Hepatocyte (in vitro differentiated cells): ENCODE results near the gene HTR2B. TPM values are rescaled to one million over a fixed set of nuclear protein-coding genes. Genes with fewer than 3 reads are reported as not detected.
A peak's percentile ranks its signal among the peaks of the same experiment; 100 is the strongest.

Experiments
- DNase-seq: peaks from one replicate; pipeline ENCODE4 v3.0.0-alpha.2; 2016; ENCODE audit warnings: low spot score
- H2AFZ ChIP-seq: fragments of 200-600 bp; sonication (generic); 2 replicates; pipeline ENCODE4 v1.6.0; 2016; ENCODE audit warnings: antibody characterized with exemption, mild to moderate bottlenecking
- H3K27ac ChIP-seq: fragments of 200-600 bp; sonication (generic); 2 replicates; pipeline ENCODE4 v1.5.1; 2016; ENCODE audit warnings: mild to moderate bottlenecking
- H3K27me3 ChIP-seq: fragments of 200-600 bp; sonication (generic); 2 replicates; pipeline ENCODE4 v1.6.1; 2016
- H3K36me3 ChIP-seq: fragments of 200-600 bp; sonication (generic); replicated peaks from 2 replicates; pipeline ENCODE4 v1.5.1; 2016; ENCODE audit warnings: low read depth; ENCODE audit not compliant: insufficient read depth
- H3K4me1 ChIP-seq: fragments of 200-600 bp; sonication (generic); 2 replicates; pipeline ENCODE4 v1.5.1; 2016; ENCODE audit warnings: mild to moderate bottlenecking, moderate library complexity; ENCODE audit not compliant: insufficient read depth
- H3K4me2 ChIP-seq: fragments of 200-600 bp; sonication (generic); 2 replicates; pipeline ENCODE4 v1.6.0; 2016
- H3K4me3 ChIP-seq: fragments of 200-600 bp; sonication (generic); 2 replicates; pipeline ENCODE4 v1.5.1; 2016; ENCODE audit warnings: mild to moderate bottlenecking
- H3K79me2 ChIP-seq: fragments of 200-600 bp; sonication (generic); 2 replicates; pipeline ENCODE4 v1.6.0; 2017; ENCODE audit warnings: mild to moderate bottlenecking
- H3K9me2 ChIP-seq: fragments of 200-600 bp; sonication (generic); replicated peaks from 2 replicates; pipeline ENCODE4 v1.6.0; 2017; ENCODE audit warnings: mild to moderate bottlenecking; ENCODE audit not compliant: insufficient read depth
- H3K9me3 ChIP-seq: fragments of 200-600 bp; sonication (generic); 2 replicates; pipeline ENCODE4 v1.5.1; 2016; ENCODE audit warnings: low read depth, mild to moderate bottlenecking
- H4K20me1 ChIP-seq: fragments of 200-600 bp; sonication (generic); 2 replicates; pipeline ENCODE4 v1.6.0; 2016; ENCODE audit warnings: mild to moderate bottlenecking; ENCODE audit not compliant: insufficient read depth, poor library complexity, severe bottlenecking
- CTCF ChIP-seq: fragments of 200-600 bp; sonication (generic); IDR thresholded peaks from 2 replicates; pipeline ENCODE4 v1.5.1; 2016; ENCODE audit warnings: antibody characterized with exemption, mild to moderate bottlenecking; ENCODE audit not compliant: poor library complexity
- EZH2 ChIP-seq: fragments of 200-600 bp; sonication (generic); IDR thresholded peaks from 2 replicates; pipeline ENCODE4 v1.6.1; 2016; ENCODE audit warnings: antibody characterized with exemption, mild to moderate bottlenecking, borderline replicate concordance
- EZH2phosphoT487 ChIP-seq: fragments of 200-600 bp; sonication (generic); IDR thresholded peaks from one replicate; pipeline ENCODE4 v1.6.1; 2018; ENCODE audit warnings: antibody characterized with exemption, mild to moderate bottlenecking, low read depth, moderate library complexity; ENCODE audit not compliant: unreplicated experiment, severe bottlenecking
- WGBS: methylation state at CpG from one replicate; pipeline ENCODE4 v1.1.6; 2016; ENCODE audit warnings: low lambda C conversion rate; ENCODE audit errors: missing lambda C conversion rate; 5-methylcytosine and 5-hydroxymethylcytosine counted together
- polyA plus RNA-seq: library from polyadenylated mRNA; unstranded; fragments of >200 nt; fragmentation: Nextera tagmentation; extraction: Ambion mirVana; gene quantifications from 2 replicates; pipeline ENCODE4 v1.2.1, GENCODE V29; 2016
- total RNA-seq: library from RNA; depleted of rRNA; stranded (reverse); fragments of >200 nt; gene quantifications from 2 replicates; pipeline ENCODE4 v1.2.3, GENCODE V29; 2014

The HTR2B gene
- total and polyA plus RNA-seq, 2 experiments from 2014 or later: 0.73 to 1.1 TPM

- TF ChIP-seq EZH2phosphoT487 (no peak), EZH2 (no peak), CTCF (no peak)
- Histone ChIP-seq H3K27me3 (no peaks in the 10 kb centered on the region), H3K9me2 (no peaks in the 10 kb centered on the region), H2AFZ (no peak overlapping the region), H4K20me1 (no peaks in the 10 kb centered on the region), H3K4me1 (peaks cover 15% of the 10 kb centered on the region), H3K27ac (no peak overlapping the region), H3K79me2 (no peaks in the 10 kb centered on the region), H3K4me2 (no peak overlapping the region), H3K4me3 (no peak overlapping the region), H3K36me3 (no peaks in the 10 kb centered on the region), H3K9me3 (no peaks in the 10 kb centered on the region)
- WGBS: 98% methylated on average over 5 of the region's 5 CpGs
- DNase-seq: no peak
Measured at GRCh38 chr2:231113489-231113888, 11.4 kb downstream of the HTR2B start.

GRCh38 chr2:231111987-231112386 is 12.9 kb downstream of the HTR2B start:
- no peak overlapping the region for H3K27ac ChIP-seq
- no peaks in the 10 kb centered on the region for H4K20me1 ChIP-seq
- TF ChIP-seq CTCF (no peak), EZH2phosphoT487 (no peak), EZH2 (no peak)

GRCh38 chr2:231110551-231110950 is 14.3 kb downstream of the HTR2B start:
- Histone ChIP-seq H3K4me1 (peaks cover 10% of the 10 kb centered on the region), H2AFZ (no peak overlapping the region), H3K27ac (no peak overlapping the region), H3K27me3 (no peaks in the 10 kb centered on the region), H3K79me2 (peaks cover 11% of the 10 kb centered on the region), H3K9me2 (no peaks in the 10 kb centered on the region), H3K36me3 (no peaks in the 10 kb centered on the region), H3K9me3 (no peaks in the 10 kb centered on the region), H3K4me3 (no peak overlapping the region), H4K20me1 (no peaks in the 10 kb centered on the region), H3K4me2 (no peak overlapping the region)
- peak; percentile 24 for DNase-seq
- peak; percentile 27 for TF ChIP-seq CTCF
- TF ChIP-seq EZH2phosphoT487: no peak
- WGBS: 59% methylated on average over 1 of the region's 1 CpG

More at GRCh38 chr2:231111987-231112386, 12.9 kb downstream of the HTR2B start:
- H3K79me2 ChIP-seq: no peaks in the 10 kb centered on the region
- no peak overlapping the region for H3K4me3 ChIP-seq
- no peak overlapping the region for H2AFZ ChIP-seq
- DNase-seq: no peak
- H3K9me3 ChIP-seq: no peaks in the 10 kb centered on the region
- H3K4me2 ChIP-seq: no peak overlapping the region
- no peaks in the 10 kb centered on the region for H3K27me3 ChIP-seq
- H3K36me3 ChIP-seq: no peaks in the 10 kb centered on the region
- H3K9me2 ChIP-seq: no peaks in the 10 kb centered on the region
- WGBS: 90% methylated on average over 1 of the region's 1 CpG
- H3K4me1 ChIP-seq: peaks cover 10% of the 10 kb centered on the region
